T47D (cell line): ENCODE results near the gene HSD17B14.
"Not testable (repeated sequence)": the region's sequence is repeated elsewhere in the genome, so short reads cannot be mapped to it uniquely, and the experiment has no call there.

Experiments
- DNase-seq, 2 experiments: peaks; one replicate each; pipeline versions ENCODE4 v3.0.0 to v3.0.0-alpha.2; 2011 to 2012; ENCODE audit warnings: low read depth in 1 of 2, low spot score in 1 of 2
- JUND ChIP-seq: IDR thresholded peaks from 2 replicates; pipeline ENCODE4 v1.6.1; 2012; ENCODE audit warnings: low read depth
- in situ Hi-C: cut with HindIII; loops from 2 replicates; pipeline ENCODE4 v1.10.0; 2016; ENCODE audit warnings: low sequenced_read_pairs, low pct_unique_long_range_greater_than_20kb

HSD17B14 gene

DNA sequence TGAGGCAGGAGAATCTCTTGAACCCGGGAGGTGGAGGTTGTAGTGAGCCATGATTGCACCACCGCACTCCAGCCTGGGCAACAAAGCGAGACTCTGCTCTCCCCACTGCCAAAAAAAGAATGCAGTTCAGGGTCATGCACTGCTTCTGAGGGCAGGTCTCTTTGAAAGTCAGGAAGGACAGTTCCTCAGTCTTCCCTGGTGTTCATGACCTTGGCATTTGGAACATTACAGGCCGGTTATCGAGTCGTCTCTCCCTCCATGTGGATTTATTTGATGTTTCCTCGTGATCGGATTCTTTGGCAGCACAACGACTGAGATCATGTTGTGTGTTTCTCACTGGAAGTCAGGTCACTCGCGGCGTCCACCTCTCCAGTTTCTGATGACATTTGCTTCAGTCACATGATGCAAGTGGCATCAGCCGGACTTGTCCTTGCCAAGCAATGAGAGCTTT lies 63.8 kb downstream of the HSD17B14 start:
- no peak for TF ChIP-seq JUND
- DNase-seq, result no peak
- in situ Hi-C loops, result no loop called here

GRCh38 chr19:48770734-48771472 lies 65.4 kb downstream of the HSD17B14 start:
- no peak for DNase-seq
- no peak for TF ChIP-seq JUND
- in situ Hi-C loops, result no loop called here

DNA sequence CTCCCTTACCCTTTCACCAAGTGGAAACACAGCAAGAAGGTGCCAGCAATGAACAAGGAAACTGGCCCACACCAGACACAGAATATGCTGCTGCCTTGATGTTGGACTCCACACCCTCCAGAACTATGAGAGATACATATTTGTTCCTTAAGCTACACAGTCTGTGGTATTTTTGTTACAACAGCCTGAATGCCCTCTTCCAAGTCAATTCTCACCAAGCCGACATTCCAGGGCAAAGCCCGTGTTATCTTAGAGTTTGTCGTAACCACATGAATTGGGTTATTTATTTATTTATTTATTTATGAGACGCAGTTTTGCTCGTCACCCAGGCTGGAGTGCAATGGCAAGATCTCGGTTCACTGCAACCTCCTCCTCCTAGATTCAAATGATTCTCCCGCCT lies 66.0 kb downstream of the HSD17B14 start:
- no peak for DNase-seq
- in situ Hi-C loops, result no loop called here
- no peak for TF ChIP-seq JUND

- DNase-seq, result no peak
- TF ChIP-seq JUND, result no peak
- in situ Hi-C loops, result no loop called here
Measured at GRCh38 chr19:48768994-48769713, 67.1 kb downstream of the HSD17B14 start.

DNA sequence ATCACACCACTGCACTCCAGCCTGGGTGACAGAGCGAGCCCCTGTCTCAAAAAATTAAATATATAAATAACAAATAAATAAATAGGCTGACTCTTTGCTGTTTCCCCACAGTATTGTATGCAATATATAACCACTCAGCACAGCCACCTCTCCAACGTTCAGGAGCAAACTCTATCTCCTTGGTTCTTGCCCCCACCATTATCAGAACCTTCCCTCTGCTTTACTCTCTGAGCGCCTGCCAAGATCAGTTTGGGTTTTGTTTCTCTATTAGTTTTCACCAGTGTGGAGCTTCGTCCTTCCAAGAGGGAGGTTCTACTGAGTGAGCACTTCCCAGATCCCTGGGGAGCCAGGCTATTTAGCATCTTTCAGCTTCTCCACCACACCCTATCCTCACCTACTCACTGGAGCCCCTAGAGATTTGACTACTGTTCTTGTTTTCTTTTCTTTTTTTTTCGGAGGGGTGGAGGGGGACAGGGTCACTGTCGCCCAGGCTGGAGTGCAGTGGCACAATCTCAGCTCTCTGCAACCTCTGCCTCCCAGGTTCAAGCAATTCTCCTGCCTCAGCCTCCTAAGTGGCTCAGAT lies 68.0 kb downstream of the HSD17B14 start:
- DNase-seq, in situ Hi-C loops: not testable (repeated sequence)

GRCh38 chr19:48765816-48766215 lies 70.5 kb downstream of the HSD17B14 start:
- DNase-seq, in situ Hi-C loops: not testable (repeated sequence)
